DOHH2 (cell line): Measurements from ENCODE around the gene DENND1A.

Experiments used
- EZH2phosphoT487 ChIP-seq: fragments of 200-600 bp; sonication (generic); IDR thresholded peaks from 2 replicates; pipeline ENCODE4 v1.6.1; 2017; ENCODE audit warnings: borderline replicate concordance, mild to moderate bottlenecking, antibody characterized with exemption, low read length, moderate library complexity, mixed read lengths
- TF ChIP-seq, protein P1 (sequence below): fragments of 200-600 bp; sonication (generic); IDR thresholded peaks from one replicate; pipeline ENCODE4 v1.5.1; 2014; ENCODE audit warnings: antibody characterized with exemption, mild to moderate bottlenecking, low read depth, low read length; ENCODE audit not compliant: poor library complexity, severe bottlenecking

DNA sequence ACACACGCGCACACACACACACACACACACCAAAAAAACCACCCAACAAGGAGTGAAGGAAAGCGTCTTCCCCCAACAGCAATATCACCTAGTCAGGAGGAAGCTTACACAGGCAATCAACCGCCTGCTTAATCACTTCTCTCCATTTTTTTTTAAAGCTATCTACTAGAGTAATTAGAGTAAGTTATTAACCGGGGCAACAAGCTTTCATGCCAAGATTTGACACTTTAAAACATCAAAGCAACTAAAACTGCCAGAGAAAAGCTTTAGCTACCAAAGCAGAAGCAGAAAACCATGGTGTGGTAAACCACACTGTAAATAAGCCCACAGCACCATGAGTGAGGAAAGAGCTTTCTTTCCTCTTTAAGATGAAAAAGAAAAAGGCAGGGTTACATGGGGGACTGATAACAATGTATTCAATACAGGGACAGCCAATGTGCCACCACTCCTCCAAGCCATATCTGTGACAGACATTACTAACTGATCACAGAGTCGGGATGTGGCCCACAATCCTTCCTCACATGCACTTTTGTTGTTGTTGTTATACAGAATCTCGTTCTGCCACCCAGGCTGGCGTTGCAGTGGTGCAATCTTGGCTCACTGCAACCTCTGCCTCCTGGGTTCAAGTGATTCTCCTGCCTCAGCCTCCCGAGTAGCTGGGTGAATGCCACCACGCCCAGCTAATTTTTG, 291.8 kb downstream of the DENND1A start:
- TF ChIP-seq, protein P1, sequence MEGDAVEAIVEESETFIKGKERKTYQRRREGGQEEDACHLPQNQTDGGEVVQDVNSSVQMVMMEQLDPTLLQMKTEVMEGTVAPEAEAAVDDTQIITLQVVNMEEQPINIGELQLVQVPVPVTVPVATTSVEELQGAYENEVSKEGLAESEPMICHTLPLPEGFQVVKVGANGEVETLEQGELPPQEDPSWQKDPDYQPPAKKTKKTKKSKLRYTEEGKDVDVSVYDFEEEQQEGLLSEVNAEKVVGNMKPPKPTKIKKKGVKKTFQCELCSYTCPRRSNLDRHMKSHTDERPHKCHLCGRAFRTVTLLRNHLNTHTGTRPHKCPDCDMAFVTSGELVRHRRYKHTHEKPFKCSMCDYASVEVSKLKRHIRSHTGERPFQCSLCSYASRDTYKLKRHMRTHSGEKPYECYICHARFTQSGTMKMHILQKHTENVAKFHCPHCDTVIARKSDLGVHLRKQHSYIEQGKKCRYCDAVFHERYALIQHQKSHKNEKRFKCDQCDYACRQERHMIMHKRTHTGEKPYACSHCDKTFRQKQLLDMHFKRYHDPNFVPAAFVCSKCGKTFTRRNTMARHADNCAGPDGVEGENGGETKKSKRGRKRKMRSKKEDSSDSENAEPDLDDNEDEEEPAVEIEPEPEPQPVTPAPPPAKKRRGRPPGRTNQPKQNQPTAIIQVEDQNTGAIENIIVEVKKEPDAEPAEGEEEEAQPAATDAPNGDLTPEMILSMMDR: no peak
- no peak for TF ChIP-seq EZH2phosphoT487
